ENCODE measurements around the gene FMNL2. TPM values are rescaled to one million over a fixed set of nuclear protein-coding genes. Genes with fewer than 3 reads are reported as not detected.
"Not testable (repeated sequence)": the region's sequence is repeated elsewhere in the genome, so short reads cannot be mapped to it uniquely, and the experiment has no call there.

FMNL2 gene
- total and polyA plus RNA-seq, 5 donors = 7.2 to 10.8 (median 9.4) TPM

DNA sequence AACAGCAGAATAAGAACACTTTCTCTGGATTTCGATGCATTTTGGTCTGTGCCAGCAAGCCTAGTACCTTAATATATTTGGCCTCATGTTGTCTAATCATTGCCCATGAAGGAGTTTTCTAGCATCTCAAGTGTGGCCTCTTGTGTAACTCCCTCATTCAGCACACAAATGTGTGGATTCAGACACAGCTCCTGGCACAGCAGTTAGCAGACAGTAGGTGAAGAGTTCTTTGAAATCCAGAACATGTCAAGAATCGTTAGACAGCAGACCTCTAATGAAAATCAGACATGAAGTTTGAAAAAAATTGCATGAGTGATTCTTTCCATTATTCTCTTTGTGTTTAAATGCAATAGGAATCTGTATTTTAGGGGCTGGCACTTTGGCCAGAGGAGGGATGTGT is 177.0 kb downstream of the FMNL2 start:
- Histone ChIP-seq H3K27me3 (ENCODE audit: control insufficient read depth, insufficient read depth) (no peaks in the 10 kb centered on the region), H3K27ac (ENCODE audit: low read length) (no peak overlapping the region), H3K9me3 (ENCODE audit: control insufficient read depth, low read length) (no peaks in the 10 kb centered on the region), H3K4me3 (ENCODE audit: low read length) (no peak overlapping the region), H3K4me1 (ENCODE audit: control insufficient read depth, insufficient read depth, low read length) (no peaks in the 10 kb centered on the region)
- DNase-seq = no peak
- WGBS = 91% methylated on average over 2 of the region's 2 CpGs
- no peak for ATAC-seq
- intact Hi-C loops (cut with DNase I) = no loop called here

DNA sequence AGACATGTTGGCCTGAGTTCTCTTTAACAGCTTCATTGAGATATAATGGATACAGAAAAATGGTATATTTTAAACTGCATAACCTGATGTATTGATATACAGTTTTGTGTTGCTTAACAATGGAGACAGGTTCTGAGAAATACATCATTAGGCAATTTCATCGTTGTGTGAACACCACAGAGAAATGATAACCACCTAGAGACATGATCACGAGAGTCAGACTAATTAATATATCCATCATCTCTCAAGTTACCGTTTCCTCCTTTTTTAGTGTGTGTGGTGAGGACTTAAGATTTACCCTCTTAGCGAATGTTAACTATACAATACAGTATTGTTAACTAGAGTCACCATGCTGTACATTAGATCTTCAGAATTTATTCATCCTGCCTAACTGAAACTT is 178.1 kb downstream of the FMNL2 start:
- DNase-seq (no peak), ATAC-seq (no peak)
- Histone ChIP-seq H3K27me3 (ENCODE audit: control insufficient read depth, insufficient read depth) (no peaks in the 10 kb centered on the region), H3K27ac (ENCODE audit: low read length) (no peak overlapping the region), H3K4me3 (ENCODE audit: low read length) (no peak overlapping the region), H3K9me3 (ENCODE audit: control insufficient read depth, low read length) (no peaks in the 10 kb centered on the region), H3K4me1 (ENCODE audit: control insufficient read depth, insufficient read depth, low read length) (no peaks in the 10 kb centered on the region)
- intact Hi-C loops (cut with DNase I) = no loop called here
- 98% methylated on average over 4 of the region's 4 CpGs for WGBS

DNA sequence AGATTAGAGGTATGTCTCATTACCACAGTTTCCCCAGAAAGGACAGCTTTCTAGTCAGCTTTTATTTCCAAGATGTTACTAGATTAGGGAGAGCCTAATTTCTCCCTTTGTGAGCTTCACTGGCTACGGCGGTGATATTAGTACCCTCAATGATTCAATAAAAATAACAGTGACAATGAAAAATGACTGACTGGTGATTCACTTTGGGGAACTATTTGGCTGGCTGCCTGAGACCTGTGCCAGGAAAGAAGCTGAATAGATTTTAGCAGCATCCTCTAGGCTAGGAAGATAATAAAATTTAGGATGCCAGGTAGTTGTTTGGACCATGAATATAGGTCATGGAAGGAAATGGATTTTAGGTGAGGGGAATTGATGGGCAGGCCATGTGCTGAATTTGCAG is 178.7 kb downstream of the FMNL2 start:
- Histone ChIP-seq H3K9me3 (ENCODE audit: control insufficient read depth, low read length) (no peaks in the 10 kb centered on the region), H3K27ac (ENCODE audit: low read length) (no peak overlapping the region), H3K27me3 (ENCODE audit: control insufficient read depth, insufficient read depth) (no peaks in the 10 kb centered on the region), H3K4me1 (ENCODE audit: control insufficient read depth, insufficient read depth, low read length) (no peaks in the 10 kb centered on the region), H3K4me3 (ENCODE audit: low read length) (no peak overlapping the region)
- intact Hi-C loops (cut with DNase I) = no loop called here
- ATAC-seq = peak in 1 of 2 donors; percentile 37
- WGBS = 45% methylated on average over 2 of the region's 2 CpGs
- peak in 2 of 3 donors; percentile 53 to 54 for DNase-seq

DNA sequence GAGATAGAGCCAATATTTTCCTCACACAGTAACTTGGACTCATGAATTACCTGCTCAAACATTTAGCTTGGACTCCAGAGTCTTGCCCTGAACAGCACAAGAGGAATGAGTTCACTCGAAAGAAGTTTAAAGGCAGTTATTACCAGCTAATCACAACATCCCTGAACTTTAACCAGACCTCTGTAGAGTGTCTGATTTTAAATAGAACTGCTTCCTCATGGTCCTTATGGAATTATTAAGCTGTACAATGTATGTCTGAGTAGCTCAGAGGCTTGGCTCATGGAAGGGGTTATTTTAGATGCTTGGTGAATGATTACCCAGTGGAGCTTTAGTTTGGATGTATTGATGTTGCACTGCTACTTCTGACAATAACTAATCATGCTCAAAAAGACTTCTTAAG is 183.1 kb downstream of the FMNL2 start:
- Histone ChIP-seq H3K4me3 (ENCODE audit: low read length) (no peak overlapping the region), H3K27me3 (ENCODE audit: control insufficient read depth, insufficient read depth) (no peaks in the 10 kb centered on the region), H3K4me1 (ENCODE audit: control insufficient read depth, insufficient read depth, low read length) (no peaks in the 10 kb centered on the region), H3K27ac (ENCODE audit: low read length) (no peak overlapping the region), H3K9me3 (ENCODE audit: control insufficient read depth, low read length) (no peaks in the 10 kb centered on the region)
- WGBS = 93% methylated on average over 1 of the region's 1 CpG
- no peak for ATAC-seq
- intact Hi-C loops (cut with DNase I) = no loop called here
- DNase-seq = no peak

DNA sequence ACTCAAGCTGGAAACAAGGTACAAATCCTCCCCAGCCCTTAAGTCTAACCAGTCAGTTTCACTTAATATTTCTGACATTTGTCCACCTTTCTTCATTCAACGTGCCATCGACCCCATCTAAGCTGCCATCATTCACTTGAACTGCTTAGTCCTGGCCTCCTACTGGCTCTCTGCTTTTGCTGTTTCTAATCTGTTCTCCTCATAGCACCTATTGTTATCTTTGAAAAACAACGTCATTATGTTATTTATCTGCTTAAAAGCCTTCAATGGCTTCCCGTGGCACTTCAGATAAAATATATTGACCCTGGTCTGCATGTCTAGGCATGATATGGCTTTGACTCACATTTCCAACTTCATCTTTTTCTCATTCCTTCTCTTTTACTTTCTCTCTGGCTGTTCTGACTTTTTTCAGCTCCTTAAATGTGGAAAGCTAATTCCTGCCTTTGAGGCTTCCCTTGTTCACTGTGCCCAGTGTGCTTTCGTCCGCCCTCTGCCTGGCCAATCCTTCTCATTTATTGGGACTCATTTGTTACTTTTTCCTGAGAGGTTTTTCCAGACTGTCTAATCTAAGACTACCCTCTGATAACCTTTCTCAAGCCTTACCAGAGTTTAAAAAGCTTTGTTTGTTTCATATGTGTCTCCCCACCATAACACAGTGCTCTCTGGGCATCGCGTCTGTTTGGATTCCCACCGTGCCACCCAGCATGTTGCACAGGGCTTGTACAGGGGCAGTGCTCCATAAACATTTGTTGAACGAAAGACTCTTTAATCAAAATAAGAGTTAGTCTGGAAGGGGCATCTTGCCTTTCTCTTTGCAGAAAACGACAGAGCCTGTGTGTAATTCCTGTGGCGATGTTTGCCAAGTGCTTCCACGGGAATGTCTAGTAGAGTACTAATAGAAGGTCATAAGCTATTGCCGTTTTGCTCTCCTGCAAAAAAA is 183.9 kb downstream of the FMNL2 start:
- H3K4me1 ChIP-seq (ENCODE audit: control insufficient read depth, insufficient read depth, low read length) = no peaks in the 10 kb centered on the region
- no peak overlapping the region for H3K27ac ChIP-seq (ENCODE audit: low read length)
- intact Hi-C loops (cut with DNase I) = no loop called here
- no peak for DNase-seq
- no peaks in the 10 kb centered on the region for H3K27me3 ChIP-seq (ENCODE audit: control insufficient read depth, insufficient read depth)
- ATAC-seq = peak; percentile 26 to 47
- WGBS = 56% methylated on average over 14 of the region's 14 CpGs
- no peaks in the 10 kb centered on the region for H3K9me3 ChIP-seq (ENCODE audit: control insufficient read depth, low read length)
- H3K4me3 ChIP-seq (ENCODE audit: low read length) = peak overlapping the region; percentile 2

DNA sequence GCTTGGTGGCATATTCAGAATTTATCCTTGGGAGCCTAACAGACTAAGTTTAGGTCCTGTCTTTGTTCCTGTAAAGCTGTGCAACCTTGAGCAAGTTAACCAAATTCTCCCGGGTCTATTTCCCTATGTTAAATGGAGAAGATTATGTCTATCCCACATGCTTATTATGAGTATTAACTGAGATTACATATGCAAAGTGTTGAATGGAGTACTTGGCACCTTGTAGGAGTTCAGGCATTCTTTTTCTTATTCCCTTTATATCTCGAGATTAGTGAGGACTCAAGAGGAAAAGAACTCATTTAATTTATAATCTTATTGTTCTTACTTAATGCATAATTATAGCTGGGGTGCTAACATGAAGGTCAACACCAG is 184.6 kb downstream of the FMNL2 start:
- Histone ChIP-seq H3K27me3 (ENCODE audit: control insufficient read depth, insufficient read depth) (no peaks in the 10 kb centered on the region), H3K4me1 (ENCODE audit: control insufficient read depth, insufficient read depth, low read length) (no peaks in the 10 kb centered on the region), H3K27ac (ENCODE audit: low read length) (no peak overlapping the region), H3K9me3 (ENCODE audit: control insufficient read depth, low read length) (no peaks in the 10 kb centered on the region), H3K4me3 (ENCODE audit: low read length) (no peak overlapping the region)
- intact Hi-C loops (cut with DNase I) = no loop called here
- WGBS = 26% methylated on average over 2 of the region's 2 CpGs
- ATAC-seq = no peak
- DNase-seq = no peak

DNA sequence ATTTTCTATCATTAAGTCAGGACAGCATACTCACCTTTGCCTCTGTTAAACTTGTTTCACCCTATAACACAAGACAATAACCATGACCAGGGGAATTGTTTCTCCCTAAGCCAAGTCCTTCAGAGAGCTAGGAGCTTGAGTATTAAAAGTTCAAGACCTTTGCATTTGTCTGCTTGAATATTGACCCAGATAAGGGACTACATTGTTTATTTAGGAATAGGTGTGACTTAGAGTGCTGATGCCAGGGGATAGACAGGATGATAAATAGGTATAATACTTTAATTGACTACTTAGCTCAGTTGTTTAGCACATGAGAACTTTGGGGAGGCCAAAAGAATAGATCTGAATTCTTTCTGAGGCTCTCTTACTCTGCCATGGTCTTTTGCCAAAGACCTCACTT is 185.8 kb downstream of the FMNL2 start:
- ATAC-seq (no peak), DNase-seq (no peak)
- Histone ChIP-seq H3K4me1 (ENCODE audit: control insufficient read depth, insufficient read depth, low read length) (peaks cover 5% of the 10 kb centered on the region), H3K27ac (ENCODE audit: low read length) (no peak overlapping the region), H3K27me3 (ENCODE audit: control insufficient read depth, insufficient read depth) (no peaks in the 10 kb centered on the region), H3K9me3 (ENCODE audit: control insufficient read depth, low read length) (no peaks in the 10 kb centered on the region), H3K4me3 (ENCODE audit: low read length) (no peak overlapping the region)
- intact Hi-C loops (cut with DNase I) = no loop called here

DNA sequence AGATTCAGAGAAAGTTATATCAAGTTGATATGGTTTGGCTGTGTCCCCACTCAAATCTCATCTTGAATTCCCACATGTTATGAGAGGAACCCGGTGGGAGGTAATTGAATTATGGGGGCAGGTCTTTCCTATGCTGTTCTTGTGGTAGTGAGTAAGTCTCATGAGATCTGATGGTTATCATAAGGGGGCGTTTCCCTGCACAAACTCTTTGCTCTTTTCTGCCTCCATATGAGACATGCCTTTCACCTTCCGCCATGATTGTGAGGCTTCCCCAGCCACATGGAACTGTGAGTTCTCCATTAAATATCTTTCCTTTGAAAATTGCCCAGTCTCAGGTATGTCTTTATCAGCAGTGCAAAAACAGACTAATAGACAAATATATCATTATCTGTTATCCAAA is 187.5 kb downstream of the FMNL2 start:
- H3K4me1 ChIP-seq (ENCODE audit: control insufficient read depth, insufficient read depth, low read length); H3K4me3 ChIP-seq (ENCODE audit: low read length); H3K27me3 ChIP-seq (ENCODE audit: control insufficient read depth, insufficient read depth); H3K9me3 ChIP-seq (ENCODE audit: control insufficient read depth, low read length); ATAC-seq; DNase-seq; intact Hi-C loops (cut with DNase I); H3K27ac ChIP-seq (ENCODE audit: low read length): not testable (repeated sequence)
- WGBS = 58% methylated on average over 3 of the region's 3 CpGs

DNA sequence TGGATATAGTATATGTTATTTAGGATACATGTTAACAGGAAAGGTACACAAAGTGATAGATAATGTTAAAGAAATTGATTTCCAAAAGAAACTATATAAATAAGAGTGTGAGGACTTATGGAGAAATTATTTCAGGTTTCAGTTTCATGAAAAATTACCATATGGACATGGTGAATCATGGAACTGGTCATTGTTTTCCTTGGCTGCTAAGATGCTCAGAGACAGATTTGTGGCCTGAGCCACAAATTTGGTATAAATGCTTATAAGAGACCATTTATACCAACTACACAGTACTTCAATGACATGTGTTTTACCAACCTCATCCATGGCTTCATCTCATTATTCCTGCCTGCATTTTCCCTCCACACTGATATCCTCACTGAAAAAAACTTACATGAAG is 188.1 kb downstream of the FMNL2 start:
- H3K4me3 ChIP-seq (ENCODE audit: low read length) = no peak overlapping the region
- H3K4me1 ChIP-seq (ENCODE audit: control insufficient read depth, insufficient read depth, low read length) = peaks cover 8% of the 10 kb centered on the region
- DNase-seq (no peak), ATAC-seq (no peak)
- no peaks in the 10 kb centered on the region for H3K27me3 ChIP-seq (ENCODE audit: control insufficient read depth, insufficient read depth)
- intact Hi-C loops (cut with DNase I) = no loop called here
- H3K9me3 ChIP-seq (ENCODE audit: control insufficient read depth, low read length) = no peaks in the 10 kb centered on the region
- H3K27ac ChIP-seq (ENCODE audit: low read length) = no peak overlapping the region

DNA sequence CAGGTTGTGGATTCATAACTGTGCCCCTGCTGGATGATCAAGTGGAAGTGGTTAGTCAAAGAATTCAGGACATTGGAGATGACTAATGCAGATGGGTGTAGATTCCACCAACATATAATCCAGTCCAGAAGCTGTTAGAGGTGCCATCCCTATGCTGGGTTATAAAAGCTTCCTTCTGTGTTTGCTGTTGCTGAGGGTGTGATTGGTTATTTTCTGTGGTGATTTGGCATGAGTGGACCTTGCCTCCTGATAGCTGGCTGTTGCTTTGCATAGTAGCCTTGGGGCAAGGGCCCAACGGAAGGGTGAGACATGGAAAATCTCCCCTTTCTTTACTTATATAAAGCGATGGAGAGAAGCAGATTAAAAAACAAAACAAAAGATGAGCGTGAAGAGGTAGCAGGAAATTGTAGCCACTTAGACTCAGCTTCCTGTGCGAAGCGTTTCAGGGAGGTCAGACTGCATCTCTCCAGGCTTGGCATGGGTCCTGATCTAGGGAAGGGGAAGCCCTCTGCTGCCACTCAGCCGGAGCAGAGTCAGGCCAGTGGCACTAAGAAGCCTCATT is 190.4 kb downstream of the FMNL2 start:
- Histone ChIP-seq H3K4me3 (ENCODE audit: low read length) (no peak overlapping the region), H3K9me3 (ENCODE audit: control insufficient read depth, low read length) (no peaks in the 10 kb centered on the region), H3K27ac (ENCODE audit: low read length) (no peak overlapping the region), H3K4me1 (ENCODE audit: control insufficient read depth, insufficient read depth, low read length) (peaks cover 8% of the 10 kb centered on the region), H3K27me3 (ENCODE audit: control insufficient read depth, insufficient read depth) (no peaks in the 10 kb centered on the region)
- intact Hi-C loops (cut with DNase I) = no loop called here
- WGBS = 46% methylated on average over 6 of the region's 6 CpGs
- ATAC-seq = peak; percentile 76 to 91
- DNase-seq = peak; percentile 29 to 69 (median 63)

DNA sequence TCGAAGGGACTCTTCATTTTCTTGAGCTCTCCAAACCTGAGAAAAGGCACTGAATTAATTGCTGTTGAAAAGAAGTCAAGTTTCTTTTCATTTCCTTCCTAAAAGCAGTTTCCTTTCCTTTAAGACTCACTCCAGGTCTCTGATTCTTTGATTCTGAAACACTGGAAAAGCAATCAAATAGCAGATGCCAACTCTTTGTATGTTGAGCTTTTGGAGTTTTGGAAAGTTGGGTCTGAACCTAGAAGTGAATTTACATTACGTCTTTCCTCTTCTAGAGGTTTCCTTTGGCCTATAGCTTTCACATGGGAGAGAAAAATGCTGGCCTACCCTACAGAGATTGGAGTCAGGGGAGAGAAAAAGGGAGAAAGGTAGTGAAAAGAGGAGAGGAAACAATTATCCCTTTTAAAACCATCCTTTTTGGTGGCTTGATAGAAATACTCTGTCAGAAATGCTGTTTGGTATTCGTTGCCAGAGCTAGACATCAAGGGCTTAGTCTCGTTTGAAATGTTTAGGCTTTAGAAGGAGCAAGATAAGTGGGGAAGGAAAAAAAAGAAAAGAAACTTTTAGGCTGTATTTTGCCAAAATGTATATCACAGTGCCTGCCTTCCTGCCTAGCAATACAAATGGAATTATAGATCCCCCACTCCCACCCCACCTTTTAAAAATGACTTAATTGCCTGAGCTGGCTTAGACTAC is 194.6 kb downstream of the FMNL2 start:
- ATAC-seq = no peak
- 75% methylated on average over 4 of the region's 4 CpGs for WGBS
- intact Hi-C loops (cut with DNase I) = no loop called here
- Histone ChIP-seq H3K27me3 (ENCODE audit: control insufficient read depth, insufficient read depth) (no peaks in the 10 kb centered on the region), H3K4me1 (ENCODE audit: control insufficient read depth, insufficient read depth, low read length) (peaks cover 8% of the 10 kb centered on the region), H3K27ac (ENCODE audit: low read length) (no peak overlapping the region), H3K4me3 (ENCODE audit: low read length) (no peak overlapping the region), H3K9me3 (ENCODE audit: control insufficient read depth, low read length) (no peaks in the 10 kb centered on the region)
- no peak for DNase-seq

Data from right cardiac atrium (tissue), 5 donors.